ENCODE results near the gene MPPED1. TPM values are rescaled to one million over a fixed set of nuclear protein-coding genes. Genes with fewer than 3 reads are reported as not detected.

Gene MPPED1
- total and polyA plus RNA-seq, 10 donors, result 0.02 to 0.13 (median 0.04) TPM; not detected in 6

- Histone ChIP-seq H3K4me3 (no peak overlapping the region), H3K36me3 (no peaks in the 10 kb centered on the region), H3K4me1 (no peaks in the 10 kb centered on the region), H3K9me3 (no peaks in the 10 kb centered on the region), H3K27me3 (replicated peaks in 1 of 7) (peaks cover 0 to 17% (median 0%) of the 10 kb centered on the region in 7 donors), H3K27ac (no peak overlapping the region)
- TF ChIP-seq CTCF (IDR thresholded peaks at IDR 0.05 in 8 of 11, conservative IDR thresholded peaks at IDR 0.05 in 3 of 11) (no peak), POLR2AphosphoS5 (IDR thresholded peaks at IDR 0.05) (no peak), POLR2A (IDR thresholded peaks at IDR 0.05) (no peak)
- no peak for DNase-seq
- 58 to 79% (median 62%) methylated on average over 4 of the region's 4 CpGs for WGBS, 5 donors
- intact Hi-C loops (cut with DNase I; ENCODE audit: low total_unique reads), result no loop called here
These were observed 132.5 kb downstream of the MPPED1 start for GRCh38 chr22:43544289-43544673.

GRCh38 chr22:43546186-43546585 is 134.4 kb downstream of the MPPED1 start:
- WGBS, 5 donors, result 64 to 74% (median 73%) methylated on average over 5 of the region's 5 CpGs
- DNase-seq, result no peak
- intact Hi-C loops (cut with DNase I; ENCODE audit: low total_unique reads), result no loop called here

GRCh38 chr22:43550024-43550620 is 138.3 kb downstream of the MPPED1 start:
- no peaks in the 10 kb centered on the region for H3K4me1 ChIP-seq
- intact Hi-C loops (cut with DNase I; ENCODE audit: low total_unique reads), result no loop called here
- 68 to 74% (median 72%) methylated on average over 14 of the region's 14 CpGs for WGBS, 5 donors
- no peak for TF ChIP-seq CTCF (IDR thresholded peaks at IDR 0.05 in 8 of 11, conservative IDR thresholded peaks at IDR 0.05 in 3 of 11)
- no peak for TF ChIP-seq POLR2AphosphoS5 (IDR thresholded peaks at IDR 0.05)
- no peak for TF ChIP-seq POLR2A (IDR thresholded peaks at IDR 0.05)
- H3K4me3 ChIP-seq, result no peak overlapping the region
- no peaks in the 10 kb centered on the region for H3K36me3 ChIP-seq
- peaks cover 0 to 5% (median 0%) of the 10 kb centered on the region in 7 donors for H3K27me3 ChIP-seq (replicated peaks in 1 of 7)
- DNase-seq, result no peak
- H3K27ac ChIP-seq, result no peak overlapping the region
- peaks cover 0 to 7% (median 0%) of the 10 kb centered on the region in 8 donors for H3K9me3 ChIP-seq

More at GRCh38 chr22:43546186-43546585, 134.4 kb downstream of the MPPED1 start:
- Histone ChIP-seq H3K4me3 (no peak overlapping the region), H3K27ac (no peak overlapping the region), H3K4me1 (no peaks in the 10 kb centered on the region), H3K27me3 (replicated peaks in 1 of 7) (peaks cover 0 to 17% (median 0%) of the 10 kb centered on the region in 7 donors), H3K9me3 (no peaks in the 10 kb centered on the region), H3K36me3 (no peaks in the 10 kb centered on the region)
- TF ChIP-seq POLR2A (IDR thresholded peaks at IDR 0.05), result no peak
- no peak for TF ChIP-seq POLR2AphosphoS5 (IDR thresholded peaks at IDR 0.05)
- no peak for TF ChIP-seq CTCF (IDR thresholded peaks at IDR 0.05 in 8 of 11, conservative IDR thresholded peaks at IDR 0.05 in 3 of 11)

- Histone ChIP-seq H3K27ac (no peak overlapping the region), H3K27me3 (replicated peaks in 1 of 7) (peaks cover 0 to 5% (median 0%) of the 10 kb centered on the region in 7 donors), H3K9me3 (peaks cover 0 to 7% (median 0%) of the 10 kb centered on the region in 8 donors), H3K4me1 (no peaks in the 10 kb centered on the region), H3K36me3 (no peaks in the 10 kb centered on the region), H3K4me3 (no peak overlapping the region)
- intact Hi-C loops (cut with DNase I; ENCODE audit: low total_unique reads), result no loop called here
- TF ChIP-seq POLR2AphosphoS5 (IDR thresholded peaks at IDR 0.05), result no peak
- no peak for TF ChIP-seq CTCF (IDR thresholded peaks at IDR 0.05 in 8 of 11, conservative IDR thresholded peaks at IDR 0.05 in 3 of 11)
- no peak for TF ChIP-seq POLR2A (IDR thresholded peaks at IDR 0.05)
- no peak for DNase-seq
- WGBS, 5 donors, result 70 to 87% (median 75%) methylated on average over 6 of the region's 6 CpGs
These were observed 138.9 kb downstream of the MPPED1 start for GRCh38 chr22:43550672-43551071.
